ENCODE data around the gene PLLP.

Gene PLLP

GRCh38 chr16:57284209-57284951 lies at the start of gene PLLP:
Gene PLLP (minus strand): TSS chr16:57284672. CDS start chr16:57284540, 132 bp downstream.
- ChIA-PET POLR2A (ENCODE audit: low non-redundant PET) (no interaction called here), CTCF (interaction anchor here (0.7 kb wide), 1 partner anchor 16 kb away, joined by 3 read pairs; no protein-coding TSS in a partner anchor)
- DNase-seq (ENCODE audit: low spot score) = peak; percentile 68
- H3K27ac ChIP-seq = peak within 1 kb of the TSS; percentile 74
- TF ChIP-seq CTCF (conservative IDR thresholded peaks at IDR 0.05; ENCODE audit: low read depth) = no peak

GRCh38 chr16:57333402-57333801 lies 48.9 kb upstream of the PLLP start:
- ChIA-PET POLR2A (ENCODE audit: low non-redundant PET) (no interaction called here), CTCF (no interaction called here)
- no peak for DNase-seq (ENCODE audit: low spot score)
- H3K27ac ChIP-seq = no peak overlapping the region
- TF ChIP-seq CTCF (conservative IDR thresholded peaks at IDR 0.05; ENCODE audit: low read depth) = no peak

GRCh38 chr16:57331355-57331754 lies 46.9 kb upstream of the PLLP start:
- no peak for DNase-seq (ENCODE audit: low spot score)
- H3K27ac ChIP-seq = no peak overlapping the region
- ChIA-PET CTCF (interaction anchor here (0.6 kb wide), 1 partner anchor 68 kb away, joined by 5 read pairs; no protein-coding TSS in a partner anchor), POLR2A (ENCODE audit: low non-redundant PET) (no interaction called here)
- TF ChIP-seq CTCF (conservative IDR thresholded peaks at IDR 0.05; ENCODE audit: low read depth) = no peak

- no peak for DNase-seq (ENCODE audit: low spot score)
- no peak for TF ChIP-seq CTCF (conservative IDR thresholded peaks at IDR 0.05; ENCODE audit: low read depth)
- ChIA-PET POLR2A (ENCODE audit: low non-redundant PET) (no interaction called here), CTCF (interaction anchor here (1.1 kb wide), 1 partner anchor 84 kb away, joined by 3 read pairs; no protein-coding TSS in a partner anchor)
- H3K27ac ChIP-seq = no peak overlapping the region
Observed at GRCh38 chr16:57329718-57330327, 45.4 kb upstream of the PLLP start.

- no peak for TF ChIP-seq CTCF (conservative IDR thresholded peaks at IDR 0.05; ENCODE audit: low read depth)
- ChIA-PET CTCF (no interaction called here), POLR2A (ENCODE audit: low non-redundant PET) (no interaction called here)
- no peak for DNase-seq (ENCODE audit: low spot score)
- no peak overlapping the region for H3K27ac ChIP-seq
Observed at GRCh38 chr16:57325458-57325857, 41.0 kb upstream of the PLLP start.

GRCh38 chr16:57324749-57325148 lies 40.3 kb upstream of the PLLP start:
- CTCF ChIA-PET = no interaction called here
- no peak for DNase-seq (ENCODE audit: low spot score)
- POLR2A ChIA-PET (ENCODE audit: low non-redundant PET) = no interaction called here
- H3K27ac ChIP-seq = no peak overlapping the region
- no peak for TF ChIP-seq CTCF (conservative IDR thresholded peaks at IDR 0.05; ENCODE audit: low read depth)

All from RWPE1 (cell line).